Endothelial cell of umbilical vein (primary cell): ENCODE measurements around the gene COTL1. TPM values are rescaled to one million over a fixed set of nuclear protein-coding genes. Genes with fewer than 3 reads are reported as not detected.

Source experiments
- BruUV-seq: library from RNA; stranded (reverse); fragments of 400-500 nt; replicated peaks from 2 replicates; lab custom pipeline; 2021; lab: Mats Ljungman, UMichigan
- CTCF ChIA-PET: fragments of 300-600, 350-600 bp; sonication (Branson Sonifier 250); formaldehyde crosslinking; loops from one replicate; lab custom pipeline; 2021; ENCODE audit warnings: antibody characterized with exemption, inconsistent platforms; lab: Charles Lee
- POLR2A ChIA-PET: fragments of 300-600, 350-600 bp; sonication (Branson Sonifier 250); formaldehyde crosslinking; loops from one replicate; lab custom pipeline; 2021; ENCODE audit warnings: antibody characterized with exemption, inconsistent platforms; lab: Charles Lee
- DNase-seq: peaks from one replicate; pipeline ENCODE4 v3.0.0-alpha.2; 2011; ENCODE audit warnings: low read depth, low spot score
- FAIRE-seq: peaks from 2 replicates; lab custom pipeline; 2011; peaks lifted over from hg19 to GRCh38; lab: Jason Lieb, UNC
- H2AFZ ChIP-seq: 2 replicates; pipeline ENCODE4 v1.6.0; 2012; ENCODE audit warnings: low read depth, low read length, control low read depth, inconsistent platforms
- H3K27ac ChIP-seq: 2 replicates; pipeline ENCODE4 v1.5.1; 2011; ENCODE audit warnings: low read depth, mild to moderate bottlenecking, control low read depth, low read length, moderate library complexity; ENCODE audit not compliant: insufficient read depth
- H3K27me3 ChIP-seq, 2 experiments: 2 replicates each; pipeline versions ENCODE4 v1.6.0 to v1.6.1; 2011; ENCODE audit warnings: low read length in 2 of 2, mixed read lengths in 1 of 2; ENCODE audit not compliant: control insufficient read depth in 2 of 2, insufficient read depth in 2 of 2
- H3K36me3 ChIP-seq, 2 experiments: 2 replicates in 1 of 2; 3 replicates in 1 of 2; pipeline ENCODE4 v1.5.1; 2011; ENCODE audit warnings: low read length in 2 of 2, mild to moderate bottlenecking in 1 of 2, moderate library complexity in 1 of 2; ENCODE audit not compliant: control insufficient read depth in 2 of 2, insufficient read depth in 2 of 2; ENCODE audit errors: extremely low read depth in 1 of 2
- H3K4me1 ChIP-seq: 3 replicates; pipeline ENCODE4 v1.5.1; 2011; ENCODE audit warnings: mild to moderate bottlenecking, low read length; ENCODE audit not compliant: control insufficient read depth, insufficient read depth; ENCODE audit errors: extremely low read depth
- H3K4me2 ChIP-seq: 2 replicates; pipeline ENCODE4 v1.6.1; 2011; ENCODE audit warnings: low read length, control low read depth, mixed read lengths; ENCODE audit not compliant: insufficient read depth
- H3K4me3 ChIP-seq, 3 experiments: fragments of 200-600 bp in 1 of 3; sonication (generic), shearing (Covaris generic) in 1 of 3; replicated peaks in 1 of 3; 2 replicates each; pipeline ENCODE4 v1.5.1; 2011 to 2016; ENCODE audit warnings: control low read depth in 3 of 3, low read length in 3 of 3, mild to moderate bottlenecking in 2 of 3, inconsistent platforms in 1 of 3, low read depth in 1 of 3, moderate library complexity in 1 of 3; ENCODE audit not compliant: insufficient read depth in 1 of 3
- H3K79me2 ChIP-seq: 2 replicates; pipeline ENCODE4 v1.6.0; 2012; ENCODE audit warnings: low read length, inconsistent platforms; ENCODE audit not compliant: control insufficient read depth, insufficient read depth
- H3K9ac ChIP-seq: replicated peaks from 2 replicates; pipeline ENCODE3; 2011; ENCODE audit warnings: low read length, control low read depth; ENCODE audit not compliant: insufficient read depth; ENCODE audit errors: extremely low read depth
- H3K9me1 ChIP-seq: replicated peaks from 3 replicates; pipeline ENCODE4 v1.6.0; 2011; ENCODE audit warnings: mild to moderate bottlenecking, low read length; ENCODE audit not compliant: control insufficient read depth, insufficient read depth; ENCODE audit errors: extremely low read depth
- H3K9me3 ChIP-seq: replicated peaks from 2 replicates; pipeline ENCODE4 v1.5.1; 2012; ENCODE audit warnings: low read length, inconsistent platforms; ENCODE audit not compliant: control insufficient read depth, insufficient read depth
- H4K20me1 ChIP-seq: replicated peaks from 2 replicates; pipeline ENCODE3; 2011; ENCODE audit warnings: mild to moderate bottlenecking, low read length; ENCODE audit not compliant: control insufficient read depth, insufficient read depth; ENCODE audit errors: extremely low read depth
- EZH2 ChIP-seq: IDR thresholded peaks from 2 replicates; pipeline ENCODE4 v1.6.1; 2012; ENCODE audit warnings: borderline replicate concordance, low read depth, mild to moderate bottlenecking, moderate library complexity, low read length, inconsistent platforms; ENCODE audit not compliant: severe bottlenecking
- FOS ChIP-seq: IDR thresholded peaks from 2 replicates; pipeline ENCODE4 v1.6.1; 2011; ENCODE audit warnings: mild to moderate bottlenecking, low read length, moderate library complexity, borderline replicate concordance; ENCODE audit not compliant: insufficient read depth
- GATA2 ChIP-seq: IDR thresholded peaks from 2 replicates; pipeline ENCODE4 v1.7.0; 2011; ENCODE audit warnings: low read depth, mild to moderate bottlenecking, moderate library complexity, mixed read lengths, low read length; ENCODE audit not compliant: insufficient read length, insufficient read depth
- JUN ChIP-seq: IDR thresholded peaks from 2 replicates; pipeline ENCODE4 v1.6.1; 2011; ENCODE audit warnings: borderline replicate concordance, low read depth; ENCODE audit not compliant: insufficient read length, insufficient read depth
- MAX ChIP-seq: IDR thresholded peaks from 2 replicates; pipeline ENCODE4 v1.6.1; 2011; ENCODE audit not compliant: insufficient read depth, insufficient read length
- MYC ChIP-seq: IDR thresholded peaks from one replicate; pipeline ENCODE4 v1.6.1; 2011; ENCODE audit warnings: mild to moderate bottlenecking, low read depth, low read length
- POLR2A ChIP-seq: IDR thresholded peaks from 2 replicates; pipeline ENCODE4 v1.6.1; 2012; ENCODE audit warnings: low read depth, mild to moderate bottlenecking, control low read depth, low read length
- POLR2AphosphoS5 ChIP-seq: IDR thresholded peaks from 2 replicates; pipeline ENCODE4 v1.6.1; 2012; ENCODE audit warnings: low read depth, mild to moderate bottlenecking, control low read depth, low read length, moderate library complexity; ENCODE audit not compliant: insufficient read depth
- dilution Hi-C: fragments of 300-500 bp; cut with MboI; formaldehyde crosslinking; loops from one replicate; pipeline ENCODE4 v1.15.0; 2019; ENCODE audit warnings: low sequenced_read_pairs; ENCODE audit not compliant: extremely low pct_ligation_motif_present
- intact Hi-C: fragments of 100-400 bp; cut with micrococcal nuclease; formaldehyde crosslinking; loops from one replicate; pipeline ENCODE4 v1.10.0; 2022
- polyA plus RNA-seq, 4 experiments: library from polyadenylated mRNA; depleted of rRNA in 3 of 4; stranded (reverse) in 3 of 4; unstranded in 1 of 4; fragments of >200 nt; gene quantifications; 2 replicates each; pipeline versions ENCODE4 v1.2.1 to v1.2.3, GENCODE V29; 2011 to 2012; ENCODE audit warnings: missing spikeins in 1 of 4
- total RNA-seq: library from RNA; stranded (reverse); gene quantifications from 2 replicates; pipeline ENCODE4 v1.2.3, GENCODE V29; 2021
- TF ChIP-seq, protein P1 (sequence below), 2 donors: IDR thresholded peaks; 1 replicate in 1 of 2; 2 replicates in 1 of 2; pipeline ENCODE4 v1.5.1; 2011; ENCODE audit warnings: low read length in 2 of 2, mild to moderate bottlenecking in 2 of 2, moderate library complexity in 2 of 2, control low read depth in 1 of 2, inconsistent platforms in 1 of 2, low read depth in 1 of 2; ENCODE audit not compliant: insufficient read depth in 1 of 2; ENCODE audit errors: extremely low read depth in 1 of 2

The COTL1 gene
- total and polyA plus RNA-seq, 2 donors (not counting 3 experiments of a cell fraction or from before 2014, with no cell fraction given), result 90.0 to 200 TPM

DNA sequence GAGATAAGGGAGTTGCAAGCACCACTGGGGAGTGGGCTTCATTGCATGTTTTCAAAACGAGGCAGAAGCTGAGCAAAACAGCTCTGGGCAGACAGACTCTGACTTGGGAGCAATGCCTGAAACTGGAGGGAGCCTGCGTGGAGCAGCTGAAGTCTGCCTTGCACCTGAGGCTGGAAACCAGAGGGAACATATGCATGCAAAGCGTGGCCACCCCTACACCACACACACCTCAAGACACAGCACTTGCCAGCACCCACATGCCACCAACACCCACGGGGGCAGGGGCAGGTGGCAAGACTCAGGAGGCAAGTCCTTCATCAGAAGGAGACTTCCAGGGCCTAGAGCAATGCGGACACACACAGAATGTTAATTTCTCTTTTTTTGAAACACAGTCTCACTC is 45.8 kb downstream of the COTL1 start:
- no peak overlapping the region for H3K4me3 ChIP-seq
- DNase-seq (no peak), FAIRE-seq (no peak)
- no peaks in the 10 kb centered on the region for H4K20me1 ChIP-seq
- dilution Hi-C loops, result no loop called here
- H3K79me2 ChIP-seq, result peaks cover 10% of the 10 kb centered on the region
- no TSS peak for BruUV-seq
- no peaks in the 10 kb centered on the region for H3K9me1 ChIP-seq
- no peak overlapping the region for H2AFZ ChIP-seq
- H3K4me2 ChIP-seq, result no peak overlapping the region
- ChIA-PET CTCF (no interaction called here), POLR2A (no interaction called here)
- no peak overlapping the region for H3K9ac ChIP-seq
- H3K27me3 ChIP-seq, result no peaks in the 10 kb centered on the region
- TF ChIP-seq JUN (no peak), MAX (no peak), GATA2 (no peak), POLR2A (no peak), FOS (no peak), MYC (no peak), POLR2AphosphoS5 (no peak), EZH2 (no peak)
- TF ChIP-seq, protein P1, sequence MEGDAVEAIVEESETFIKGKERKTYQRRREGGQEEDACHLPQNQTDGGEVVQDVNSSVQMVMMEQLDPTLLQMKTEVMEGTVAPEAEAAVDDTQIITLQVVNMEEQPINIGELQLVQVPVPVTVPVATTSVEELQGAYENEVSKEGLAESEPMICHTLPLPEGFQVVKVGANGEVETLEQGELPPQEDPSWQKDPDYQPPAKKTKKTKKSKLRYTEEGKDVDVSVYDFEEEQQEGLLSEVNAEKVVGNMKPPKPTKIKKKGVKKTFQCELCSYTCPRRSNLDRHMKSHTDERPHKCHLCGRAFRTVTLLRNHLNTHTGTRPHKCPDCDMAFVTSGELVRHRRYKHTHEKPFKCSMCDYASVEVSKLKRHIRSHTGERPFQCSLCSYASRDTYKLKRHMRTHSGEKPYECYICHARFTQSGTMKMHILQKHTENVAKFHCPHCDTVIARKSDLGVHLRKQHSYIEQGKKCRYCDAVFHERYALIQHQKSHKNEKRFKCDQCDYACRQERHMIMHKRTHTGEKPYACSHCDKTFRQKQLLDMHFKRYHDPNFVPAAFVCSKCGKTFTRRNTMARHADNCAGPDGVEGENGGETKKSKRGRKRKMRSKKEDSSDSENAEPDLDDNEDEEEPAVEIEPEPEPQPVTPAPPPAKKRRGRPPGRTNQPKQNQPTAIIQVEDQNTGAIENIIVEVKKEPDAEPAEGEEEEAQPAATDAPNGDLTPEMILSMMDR (IDR thresholded peaks at IDR 0.05; ENCODE audit: extremely low read depth in 1 of 2, insufficient read depth in 1 of 2, low read depth in 1 of 2, low read length in 2 of 2), result no peak
- no peak overlapping the region for H3K27ac ChIP-seq
- H3K36me3 ChIP-seq, result peaks cover 0 to 8% of the 10 kb centered on the region in 2 experiments
- H3K4me1 ChIP-seq, result no peaks in the 10 kb centered on the region
- no peaks in the 10 kb centered on the region for H3K9me3 ChIP-seq
- intact Hi-C loops, result no loop called here
